ENCODE data around the gene ANKH.

DNA sequence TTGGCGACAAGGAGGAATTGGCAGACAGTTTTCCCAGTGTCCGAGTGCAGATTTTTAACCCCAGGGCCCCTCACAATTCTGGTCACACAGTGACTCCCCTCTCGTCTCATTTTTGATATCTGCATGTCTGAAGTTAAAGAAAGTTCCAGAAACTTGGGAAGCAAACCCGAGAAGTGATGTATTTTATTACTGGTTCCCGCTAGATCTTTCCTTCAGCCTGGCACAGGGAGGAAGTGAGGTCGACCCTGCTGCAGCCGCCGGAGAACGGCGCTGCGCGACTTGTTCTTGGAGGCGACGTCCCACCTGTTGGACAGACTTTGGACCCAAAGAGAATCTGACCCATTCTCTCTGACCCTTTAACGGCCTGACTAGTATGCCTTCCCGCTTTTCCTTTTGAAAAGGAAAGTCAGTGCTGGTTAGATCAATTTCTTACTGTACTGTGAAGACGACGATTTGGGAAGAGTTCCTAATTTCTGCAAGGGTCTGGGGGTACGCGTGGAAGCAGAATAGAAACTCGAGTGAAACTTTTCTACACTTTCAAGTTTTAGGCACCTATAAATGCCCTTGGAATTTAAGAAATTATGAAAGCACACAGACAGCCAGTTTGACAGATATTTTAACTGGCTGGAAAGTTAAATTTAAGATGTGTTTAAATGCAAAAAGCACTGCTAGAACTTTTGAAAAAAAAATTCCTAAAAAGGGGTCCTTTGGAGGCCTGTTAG lies 206.3 kb downstream of the ANKH start:
- TF ChIP-seq, protein P1, sequence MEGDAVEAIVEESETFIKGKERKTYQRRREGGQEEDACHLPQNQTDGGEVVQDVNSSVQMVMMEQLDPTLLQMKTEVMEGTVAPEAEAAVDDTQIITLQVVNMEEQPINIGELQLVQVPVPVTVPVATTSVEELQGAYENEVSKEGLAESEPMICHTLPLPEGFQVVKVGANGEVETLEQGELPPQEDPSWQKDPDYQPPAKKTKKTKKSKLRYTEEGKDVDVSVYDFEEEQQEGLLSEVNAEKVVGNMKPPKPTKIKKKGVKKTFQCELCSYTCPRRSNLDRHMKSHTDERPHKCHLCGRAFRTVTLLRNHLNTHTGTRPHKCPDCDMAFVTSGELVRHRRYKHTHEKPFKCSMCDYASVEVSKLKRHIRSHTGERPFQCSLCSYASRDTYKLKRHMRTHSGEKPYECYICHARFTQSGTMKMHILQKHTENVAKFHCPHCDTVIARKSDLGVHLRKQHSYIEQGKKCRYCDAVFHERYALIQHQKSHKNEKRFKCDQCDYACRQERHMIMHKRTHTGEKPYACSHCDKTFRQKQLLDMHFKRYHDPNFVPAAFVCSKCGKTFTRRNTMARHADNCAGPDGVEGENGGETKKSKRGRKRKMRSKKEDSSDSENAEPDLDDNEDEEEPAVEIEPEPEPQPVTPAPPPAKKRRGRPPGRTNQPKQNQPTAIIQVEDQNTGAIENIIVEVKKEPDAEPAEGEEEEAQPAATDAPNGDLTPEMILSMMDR (IDR thresholded peaks at IDR 0.05 in 8 of 11, conservative IDR thresholded peaks at IDR 0.05 in 3 of 11), result no peak
- no peak for TF ChIP-seq POLR2AphosphoS5 (IDR thresholded peaks at IDR 0.05)
